Transverse colon (tissue), 4 donors: ENCODE data around the gene ARHGAP8. TPM values are rescaled to one million over a fixed set of nuclear protein-coding genes. Genes with fewer than 3 reads are reported as not detected.

Source experiments
- DNase-seq: peaks from one replicate; pipeline ENCODE4 v3.0.0-alpha.2; 2019
- H3K27ac ChIP-seq, 4 donors: fragments of 200-600 bp; sonication (generic); 2 replicates each; pipeline ENCODE4 v1.5.1; 2016 to 2018; ENCODE audit warnings: inconsistent platforms in 4 of 4
- H3K27me3 ChIP-seq: fragments of 200-600 bp; sonication (generic); 2 replicates; pipeline ENCODE4 v1.5.1; 2017; ENCODE audit warnings: inconsistent platforms
- H3K36me3 ChIP-seq, 4 donors: fragments of 200-600 bp; sonication (generic); 2 replicates each; pipeline ENCODE4 v1.5.1; 2017 to 2019; ENCODE audit warnings: inconsistent platforms in 4 of 4
- H3K4me1 ChIP-seq, 4 donors: fragments of 200-600 bp; sonication (generic); 2 replicates each; pipeline ENCODE4 v1.5.1; 2017 to 2020; ENCODE audit warnings: inconsistent platforms in 4 of 4
- H3K4me3 ChIP-seq, 4 donors: fragments of 200-600 bp; sonication (generic); 1 replicate in 1 of 4; 2 replicates in 3 of 4; pipeline versions ENCODE4 v1.5.1 to v1.6.1; 2017 to 2019; ENCODE audit warnings: inconsistent platforms in 4 of 4
- H3K9me3 ChIP-seq, 2 donors: fragments of 200-600 bp; sonication (generic); 2 replicates each; pipeline ENCODE4 v1.5.1; 2017 to 2019; ENCODE audit warnings: inconsistent platforms in 2 of 2
- EP300 ChIP-seq: sonication (generic); formaldehyde crosslinking; IDR thresholded peaks from one replicate; pipeline ENCODE4 v1.6.1; 2017; ENCODE audit warnings: antibody characterized with exemption, low read depth
- POLR2A ChIP-seq: fragments of 450-650 bp; IDR thresholded peaks from one replicate; pipeline ENCODE4 v1.6.1; 2016; ENCODE audit warnings: antibody characterized with exemption, mild to moderate bottlenecking, moderate library complexity
- POLR2AphosphoS5 ChIP-seq, 3 donors: sonication (generic); formaldehyde crosslinking; IDR thresholded peaks; one replicate each; pipeline ENCODE4 v1.6.1; 2016; ENCODE audit warnings: antibody characterized with exemption in 3 of 3
- WGBS, 2 donors: methylation state at CpG; one replicate each; pipeline ENCODE4 v1.1.5; 2018; ENCODE audit warnings: low coverage in 1 of 2; 5-methylcytosine and 5-hydroxymethylcytosine counted together
- in situ Hi-C, 4 donors: fragments of 200-750 bp; cut with MboI; loops; one replicate each; pipeline versions ENCODE4 v1.15.0 to v1.15.1; 2017; ENCODE audit warnings: low sequenced_read_pairs in 3 of 4, low pct_ligation_motif_present in 1 of 4, low pct_unique_long_range_greater_than_20kb in 1 of 4
- intact Hi-C: fragments of 100-400 bp; cut with DNase I; formaldehyde crosslinking; loops from one replicate; pipeline ENCODE4 v1.15.1; 2023; ENCODE audit warnings: low total_unique reads
- total RNA-seq, 4 donors: library from RNA; depleted of rRNA; stranded (reverse); fragments of >200 nt; gene quantifications; one replicate each; pipeline ENCODE4 v1.1.0, GENCODE V29; 2016
- TF ChIP-seq, protein P1 (sequence below), 5 experiments: fragments of 200-600 bp in 3 of 5; fragments of 450-650 bp in 2 of 5; sonication (generic) in 3 of 5; IDR thresholded peaks; 1 replicate in 2 of 5; 2 replicates in 3 of 5; pipeline ENCODE4 v1.5.1; 2016 to 2017; ENCODE audit warnings: antibody characterized with exemption in 5 of 5, inconsistent platforms in 3 of 5, mild to moderate bottlenecking in 2 of 5, moderate library complexity in 1 of 5

Gene ARHGAP8
- total RNA-seq, 4 donors from 2014 or later, result 28.6 to 51.5 (median 31.5) TPM

DNA sequence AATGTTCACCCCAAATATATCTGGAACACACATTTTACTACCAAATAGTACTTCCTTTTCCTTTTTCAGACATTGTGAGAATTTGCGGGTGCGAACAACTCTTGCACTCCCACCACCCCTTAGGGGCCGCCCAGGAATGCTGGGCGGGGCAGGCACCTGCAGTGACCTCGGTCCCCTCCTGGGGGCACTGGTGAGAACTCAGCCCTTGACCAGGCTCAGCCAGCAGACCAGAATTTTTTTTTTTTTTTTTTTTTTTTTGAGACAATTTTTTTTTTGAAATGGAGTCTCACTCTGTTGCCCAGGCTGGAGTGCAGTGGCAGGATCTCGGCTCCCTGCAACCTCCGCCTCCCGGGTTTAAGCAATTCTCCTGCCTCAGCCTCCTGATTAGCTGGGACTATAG, 75.8 kb downstream of the ARHGAP8 start:
- 38 to 64% methylated on average over 5 to 8 of the region's 8 CpGs for WGBS, 2 donors
- in situ Hi-C loops, result no loop called here
- no peaks in the 10 kb centered on the region for H3K27me3 ChIP-seq

DNA sequence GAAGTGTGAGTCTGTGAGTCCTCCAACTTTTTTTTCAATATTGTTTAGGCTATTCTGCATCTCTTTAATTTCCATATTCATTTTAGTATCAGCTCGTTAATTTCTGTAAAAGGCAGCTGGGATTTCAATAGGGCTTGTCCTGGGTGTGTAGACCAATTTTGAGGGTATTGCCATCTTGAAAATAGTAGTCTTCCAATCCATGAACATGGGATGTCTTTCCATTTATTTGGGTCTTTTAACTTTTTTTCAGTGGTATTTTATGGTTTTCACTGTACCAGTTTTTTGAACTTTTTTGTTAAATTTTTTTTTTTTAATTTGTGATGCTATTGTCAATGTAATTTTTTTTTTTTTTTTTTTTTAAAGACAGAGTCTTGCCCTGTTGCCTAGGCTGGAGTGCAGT, 79.5 kb downstream of the ARHGAP8 start:
- Histone ChIP-seq H3K27me3 (no peaks in the 10 kb centered on the region), H3K4me1 (no peaks in the 10 kb centered on the region), H3K9me3 (peaks cover 16% of the 10 kb centered on the region in 2 donors), H3K36me3 (peaks cover 0 to 7% (median 2%) of the 10 kb centered on the region in 4 donors), H3K4me3 (no peak overlapping the region), H3K27ac (no peak overlapping the region)
- no peak for TF ChIP-seq POLR2AphosphoS5 (IDR thresholded peaks at IDR 0.05)
- TF ChIP-seq EP300, result no peak
- no peak for TF ChIP-seq POLR2A
- TF ChIP-seq, protein P1, sequence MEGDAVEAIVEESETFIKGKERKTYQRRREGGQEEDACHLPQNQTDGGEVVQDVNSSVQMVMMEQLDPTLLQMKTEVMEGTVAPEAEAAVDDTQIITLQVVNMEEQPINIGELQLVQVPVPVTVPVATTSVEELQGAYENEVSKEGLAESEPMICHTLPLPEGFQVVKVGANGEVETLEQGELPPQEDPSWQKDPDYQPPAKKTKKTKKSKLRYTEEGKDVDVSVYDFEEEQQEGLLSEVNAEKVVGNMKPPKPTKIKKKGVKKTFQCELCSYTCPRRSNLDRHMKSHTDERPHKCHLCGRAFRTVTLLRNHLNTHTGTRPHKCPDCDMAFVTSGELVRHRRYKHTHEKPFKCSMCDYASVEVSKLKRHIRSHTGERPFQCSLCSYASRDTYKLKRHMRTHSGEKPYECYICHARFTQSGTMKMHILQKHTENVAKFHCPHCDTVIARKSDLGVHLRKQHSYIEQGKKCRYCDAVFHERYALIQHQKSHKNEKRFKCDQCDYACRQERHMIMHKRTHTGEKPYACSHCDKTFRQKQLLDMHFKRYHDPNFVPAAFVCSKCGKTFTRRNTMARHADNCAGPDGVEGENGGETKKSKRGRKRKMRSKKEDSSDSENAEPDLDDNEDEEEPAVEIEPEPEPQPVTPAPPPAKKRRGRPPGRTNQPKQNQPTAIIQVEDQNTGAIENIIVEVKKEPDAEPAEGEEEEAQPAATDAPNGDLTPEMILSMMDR (IDR thresholded peaks at IDR 0.05), result no peak
- in situ Hi-C loops, result no loop called here
- WGBS, 2 donors, result 71 to 100% methylated on average over 1 of the region's 1 CpG
- DNase-seq, result no peak
- intact Hi-C loops, result no loop called here

More for the DNA sequence above, 75.8 kb downstream of the ARHGAP8 start:
- no peak for TF ChIP-seq POLR2A
- TF ChIP-seq, protein P1 (IDR thresholded peaks at IDR 0.05), result peak in 4 of 5 experiments; percentile 9 to 31 (median 22)
- H3K36me3 ChIP-seq, result peaks cover 0 to 3% (median 0%) of the 10 kb centered on the region in 4 donors
- H3K4me3 ChIP-seq, result no peak overlapping the region
- no peak for DNase-seq
- no peaks in the 10 kb centered on the region for H3K4me1 ChIP-seq
- H3K27ac ChIP-seq, result no peak overlapping the region
- intact Hi-C loops, result no loop called here
- H3K9me3 ChIP-seq, result peaks cover 0 to 3% of the 10 kb centered on the region in 2 donors

DNA sequence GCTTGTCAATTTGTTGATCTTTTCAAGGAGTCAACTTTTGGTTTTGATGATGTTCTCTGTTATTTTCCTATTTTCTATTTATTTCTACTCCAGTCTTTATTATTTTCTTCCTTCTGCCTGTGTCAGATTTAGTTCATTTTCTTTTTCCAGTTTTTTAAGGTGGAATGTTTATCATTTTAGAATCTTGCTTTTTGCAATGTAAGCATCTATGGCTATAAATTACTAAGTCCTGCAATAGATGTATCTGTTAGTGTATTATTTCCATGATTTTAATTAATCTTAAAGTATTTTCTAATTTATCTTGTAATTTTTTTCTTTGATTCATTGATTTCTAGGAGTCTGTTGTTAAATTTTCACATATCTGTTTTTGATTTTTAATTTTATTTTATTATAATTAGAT, 81.7 kb downstream of the ARHGAP8 start:
- DNase-seq, result no peak
- intact Hi-C loops, result no loop called here
- in situ Hi-C loops, result no loop called here

DNA sequence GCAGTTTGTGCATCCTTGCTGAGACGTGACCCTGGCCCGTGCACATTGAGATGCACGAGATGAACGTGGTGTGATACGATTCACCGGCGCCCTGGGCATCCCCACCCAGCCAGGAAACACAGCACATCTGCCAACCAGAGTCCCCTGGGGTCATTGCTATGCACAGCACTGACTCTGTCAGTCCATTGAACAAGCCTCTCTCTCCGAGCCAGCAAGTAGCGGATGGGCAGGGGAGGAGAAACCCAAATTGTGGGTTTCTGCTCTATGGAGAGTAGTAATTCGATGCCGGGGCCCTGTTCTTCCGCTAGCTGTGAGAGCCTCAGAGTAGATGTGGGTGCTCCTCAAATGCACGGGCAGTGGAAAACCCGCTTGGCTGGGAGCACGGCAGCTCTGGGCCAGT, 85.1 kb downstream of the ARHGAP8 start:
- intact Hi-C loops (no loop called here), in situ Hi-C loops (no loop called here)
- H3K27ac ChIP-seq, result no peak overlapping the region
- 73% methylated on average over 15 of the region's 15 CpGs; no CpG with 5 or more reads in 1 of the 2 donors for WGBS, 2 donors
- DNase-seq, result no peak
- H3K36me3 ChIP-seq, result peaks cover 0 to 7% (median 0%) of the 10 kb centered on the region in 4 donors
- no peaks in the 10 kb centered on the region for H3K27me3 ChIP-seq
- TF ChIP-seq POLR2A (no peak), EP300 (no peak), POLR2AphosphoS5 (IDR thresholded peaks at IDR 0.05) (no peak)
- TF ChIP-seq, protein P1 (IDR thresholded peaks at IDR 0.05), result no peak
- H3K4me1 ChIP-seq, result no peaks in the 10 kb centered on the region
- H3K4me3 ChIP-seq, result no peak overlapping the region
- peaks cover 13 to 16% of the 10 kb centered on the region in 2 donors for H3K9me3 ChIP-seq

More for the DNA sequence above, 81.7 kb downstream of the ARHGAP8 start:
- Histone ChIP-seq H3K27ac (no peak overlapping the region), H3K4me3 (no peak overlapping the region), H3K27me3 (no peaks in the 10 kb centered on the region), H3K9me3 (peaks cover 16% of the 10 kb centered on the region in 2 donors), H3K36me3 (peaks cover 0 to 7% (median 2%) of the 10 kb centered on the region in 4 donors), H3K4me1 (no peaks in the 10 kb centered on the region)
- TF ChIP-seq POLR2AphosphoS5 (IDR thresholded peaks at IDR 0.05) (no peak), EP300 (no peak), POLR2A (no peak)
- TF ChIP-seq, protein P1 (IDR thresholded peaks at IDR 0.05), result no peak
